PFSK-1 (cell line): ENCODE data around the gene LRMDA.

Experiments used
- FOXP2 ChIP-seq: optimal IDR thresholded peaks from 2 replicates; pipeline ENCODE3; 2011; ENCODE audit warnings: borderline replicate concordance, control low read depth, inconsistent platforms; ENCODE audit not compliant: insufficient read depth; ENCODE audit errors: extremely low read length, extremely low read depth
- POLR2AphosphoS5 ChIP-seq: IDR thresholded peaks from 2 replicates; pipeline ENCODE4 v1.6.1; 2012; ENCODE audit warnings: low read depth, mild to moderate bottlenecking, control low read depth, low read length, moderate library complexity
- REST ChIP-seq, 2 experiments: IDR thresholded peaks; 2 replicates each; pipeline versions ENCODE4 v1.6.1 to v1.8.0; 2011 to 2012; ENCODE audit warnings: low read depth in 2 of 2, low read length in 2 of 2, control low read depth in 1 of 2, inconsistent platforms in 1 of 2, mild to moderate bottlenecking in 1 of 2, moderate library complexity in 1 of 2; ENCODE audit not compliant: insufficient read depth in 1 of 2
- SIN3A ChIP-seq: IDR thresholded peaks from 2 replicates; pipeline ENCODE4 v1.6.1; 2012; ENCODE audit warnings: mild to moderate bottlenecking, low read length, moderate library complexity, borderline replicate concordance; ENCODE audit not compliant: insufficient read depth
- TAF1 ChIP-seq: IDR thresholded peaks from 2 replicates; pipeline ENCODE4 v1.6.1; 2012; ENCODE audit warnings: low read length, control low read depth, borderline replicate concordance; ENCODE audit not compliant: insufficient read depth

LRMDA gene

GRCh38 chr10:75544993-75545706, 113.7 kb downstream of the LRMDA start:
- TF ChIP-seq SIN3A (no peak), POLR2AphosphoS5 (no peak), FOXP2 (no peak)

- TF ChIP-seq SIN3A (no peak), POLR2AphosphoS5 (no peak), TAF1 (no peak), REST (IDR thresholded peaks at IDR 0.05; ENCODE audit: insufficient read depth in 1 of 2, low read depth in 2 of 2, low read length in 2 of 2) (no peak)
These were observed 114.6 kb downstream of the LRMDA start for GRCh38 chr10:75546004-75546403.

- no peak for TF ChIP-seq POLR2AphosphoS5
- no peak for TF ChIP-seq SIN3A
- no peak for TF ChIP-seq FOXP2
- TF ChIP-seq TAF1: no peak
- no peak for TF ChIP-seq REST (IDR thresholded peaks at IDR 0.05; ENCODE audit: insufficient read depth in 1 of 2, low read depth in 2 of 2, low read length in 2 of 2)
These were observed 116.2 kb downstream of the LRMDA start for GRCh38 chr10:75547391-75548298.

GRCh38 chr10:75548356-75548755, 116.9 kb downstream of the LRMDA start:
- TF ChIP-seq FOXP2: no peak
- TF ChIP-seq POLR2AphosphoS5: no peak
- no peak for TF ChIP-seq TAF1
- TF ChIP-seq REST (IDR thresholded peaks at IDR 0.05; ENCODE audit: insufficient read depth in 1 of 2, low read depth in 2 of 2, low read length in 2 of 2): no peak
- TF ChIP-seq SIN3A: no peak

- TF ChIP-seq REST (IDR thresholded peaks at IDR 0.05; ENCODE audit: insufficient read depth in 1 of 2, low read depth in 2 of 2, low read length in 2 of 2) (no peak), POLR2AphosphoS5 (no peak), SIN3A (no peak), TAF1 (no peak), FOXP2 (no peak)
These were observed 118.8 kb downstream of the LRMDA start for GRCh38 chr10:75550191-75550590.
